Loucy (cell line): Measurements from ENCODE around the gene GOLGA8T.
"Not testable (repeated sequence)": the region's sequence is repeated elsewhere in the genome, so short reads cannot be mapped to it uniquely, and the experiment has no call there.

Source experiments
- CTCF ChIP-seq: fragments of 200-600 bp; sonication (generic); conservative IDR thresholded peaks from 2 replicates; pipeline ENCODE4 v1.5.1; 2014; ENCODE audit warnings: mild to moderate bottlenecking, antibody characterized with exemption, low read length
- EZH2phosphoT487 ChIP-seq: fragments of 200-600 bp; IDR thresholded peaks from 2 replicates; pipeline ENCODE4 v1.6.1; 2018; ENCODE audit warnings: antibody characterized with exemption, mild to moderate bottlenecking, moderate library complexity, borderline replicate concordance

DNA sequence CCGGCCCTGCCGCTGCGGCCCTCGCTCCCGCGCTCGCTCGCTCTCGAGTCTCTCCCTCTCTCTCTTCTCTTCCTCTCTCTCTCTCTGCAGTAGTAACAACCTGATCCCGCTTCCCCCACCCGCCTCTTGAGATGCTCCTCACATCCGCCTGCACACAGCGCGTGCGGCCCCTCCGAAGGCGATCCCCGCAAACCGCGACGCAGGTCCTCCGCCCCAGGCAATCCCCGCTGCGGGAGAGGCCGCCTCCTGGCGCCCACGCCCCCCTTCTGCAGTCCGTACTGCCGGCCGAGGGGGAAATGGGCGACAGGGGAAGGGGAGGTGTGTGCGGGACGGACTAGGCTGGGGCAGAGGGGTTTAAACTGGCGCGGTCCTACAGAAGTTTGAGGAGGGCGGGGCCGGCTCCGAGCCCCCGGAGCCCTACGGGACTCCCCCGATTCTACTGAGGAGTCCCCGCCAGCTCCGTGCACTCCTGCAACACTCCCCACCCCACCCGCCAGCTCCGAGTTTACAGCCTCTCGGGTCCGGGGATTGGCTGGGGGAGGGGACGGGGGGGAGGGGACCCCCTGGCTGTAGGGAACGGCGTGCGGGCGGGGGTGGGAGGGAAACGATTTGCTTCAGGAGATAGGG is 57.4 kb downstream of the GOLGA8T start:
- not testable (repeated sequence) for TF ChIP-seq CTCF, EZH2phosphoT487
